Spinal cord (tissue), 10 donors: ENCODE results near the gene USP7. TPM values are rescaled to one million over a fixed set of nuclear protein-coding genes. Genes with fewer than 3 reads are reported as not detected.
"Not testable (repeated sequence)": the region's sequence is repeated elsewhere in the genome, so short reads cannot be mapped to it uniquely, and the experiment has no call there.

Source experiments
- DNase-seq, 6 donors: peaks; one replicate each; pipeline versions ENCODE4 v3.0.0 to v3.0.0-alpha.2; 2013 to 2015; ENCODE audit warnings: low spot score in 6 of 6, low read depth in 4 of 6
- H3K27ac ChIP-seq: one replicate; pipeline ENCODE4 v1.5.1; 2013; ENCODE audit warnings: low read depth, low read length, control low read depth
- H3K27me3 ChIP-seq: one replicate; pipeline ENCODE4 v1.6.1; 2013; ENCODE audit warnings: low read length; ENCODE audit not compliant: control insufficient read depth, insufficient read depth
- H3K36me3 ChIP-seq: one replicate; pipeline ENCODE4 v1.6.1; 2013; ENCODE audit warnings: low read length; ENCODE audit not compliant: control insufficient read depth, insufficient read depth
- H3K4me1 ChIP-seq: one replicate; pipeline ENCODE4 v1.6.1; 2013; ENCODE audit warnings: low read length; ENCODE audit not compliant: control insufficient read depth, insufficient read depth
- H3K4me3 ChIP-seq: one replicate; pipeline ENCODE4 v1.5.1; 2013; ENCODE audit warnings: low read depth, low read length, control low read depth
- H3K9me3 ChIP-seq: one replicate; pipeline ENCODE4 v1.6.1; 2013; ENCODE audit warnings: low read length; ENCODE audit not compliant: control insufficient read depth, insufficient read depth
- WGBS: methylation state at CpG from one replicate; pipeline ENCODE4 v1.1.5; 2013; ENCODE audit warnings: missing lambda C conversion rate; ENCODE audit not compliant: insufficient coverage; 5-methylcytosine and 5-hydroxymethylcytosine counted together
- polyA plus RNA-seq, 2 donors: library from polyadenylated mRNA; unstranded; fragments of 120-200 nt; gene quantifications; one replicate each; pipeline ENCODE4 v1.2.1, GENCODE V29; 2013; ENCODE audit not compliant: insufficient read length in 2 of 2
- total RNA-seq, 2 donors: library from RNA; depleted of rRNA in 1 of 2; stranded (reverse); fragments of 120-200 nt in 1 of 2; fragments of >200 nt in 1 of 2; gene quantifications; one replicate each; pipeline versions ENCODE4 v1.2.3 to v1.2.4, GENCODE V29; 2013 to 2014
- donor health status: healthy.

The USP7 gene
- total and polyA plus RNA-seq, 4 donors = 60.6 to 103 (median 95.3) TPM

GRCh38 chr16:8919934-8920462 lies 43.7 kb downstream of the USP7 start:
- no peaks in the 10 kb centered on the region for H3K9me3 ChIP-seq
- DNase-seq = no peak
- H3K27me3 ChIP-seq = no peaks in the 10 kb centered on the region
- 73% methylated on average over 6 of the region's 11 CpGs for whole genome bisulfite sequencing
- H3K27ac ChIP-seq = no peak overlapping the region
- H3K4me1 ChIP-seq = peaks cover 7% of the 10 kb centered on the region
- peaks cover 37% of the 10 kb centered on the region for H3K36me3 ChIP-seq
- H3K4me3 ChIP-seq = no peak overlapping the region

GRCh38 chr16:8919089-8919933 lies 44.4 kb downstream of the USP7 start:
- DNase-seq = no peak
- no peak overlapping the region for H3K27ac ChIP-seq
- 90% methylated on average over 13 of the region's 18 CpGs for WGBS
- no peak overlapping the region for H3K4me3 ChIP-seq
- peaks cover 7% of the 10 kb centered on the region for H3K4me1 ChIP-seq
- no peaks in the 10 kb centered on the region for H3K27me3 ChIP-seq
- H3K9me3 ChIP-seq = no peaks in the 10 kb centered on the region
- peaks cover 44% of the 10 kb centered on the region for H3K36me3 ChIP-seq

GRCh38 chr16:8917336-8917735 lies 46.4 kb downstream of the USP7 start:
- not testable (repeated sequence) for H3K27me3 ChIP-seq, H3K27ac ChIP-seq, DNase-seq, H3K4me3 ChIP-seq, H3K9me3 ChIP-seq, H3K4me1 ChIP-seq
- 97% methylated on average over 8 of the region's 10 CpGs for WGBS
- peaks cover 53% of the 10 kb centered on the region for H3K36me3 ChIP-seq

GRCh38 chr16:8916541-8917225 lies 47.0 kb downstream of the USP7 start:
- no peaks in the 10 kb centered on the region for H3K27me3 ChIP-seq
- H3K4me1 ChIP-seq = no peaks in the 10 kb centered on the region
- H3K36me3 ChIP-seq = peaks cover 52% of the 10 kb centered on the region
- no peak for DNase-seq
- no CpG with 5 or more reads among the region's 5 CpGs for WGBS
- no peak overlapping the region for H3K4me3 ChIP-seq
- H3K27ac ChIP-seq = no peak overlapping the region
- H3K9me3 ChIP-seq = no peaks in the 10 kb centered on the region

GRCh38 chr16:8915722-8916301 lies 47.9 kb downstream of the USP7 start:
- H3K4me1 ChIP-seq = no peaks in the 10 kb centered on the region
- no peaks in the 10 kb centered on the region for H3K9me3 ChIP-seq
- H3K27ac ChIP-seq = no peak overlapping the region
- peaks cover 53% of the 10 kb centered on the region for H3K36me3 ChIP-seq
- no peaks in the 10 kb centered on the region for H3K27me3 ChIP-seq
- no peak for DNase-seq
- H3K4me3 ChIP-seq = no peak overlapping the region
- 60% methylated on average over 4 of the region's 7 CpGs for WGBS

GRCh38 chr16:8914098-8914497 lies 49.6 kb downstream of the USP7 start:
- Histone ChIP-seq H3K27me3 (no peaks in the 10 kb centered on the region), H3K4me3 (no peak overlapping the region), H3K9me3 (no peaks in the 10 kb centered on the region), H3K27ac (no peak overlapping the region), H3K4me1 (no peaks in the 10 kb centered on the region), H3K36me3 (peaks cover 55% of the 10 kb centered on the region)
- WGBS = 100% methylated on average over 2 of the region's 3 CpGs
- no peak for DNase-seq

GRCh38 chr16:8912793-8913192 lies 50.9 kb downstream of the USP7 start:
- WGBS = 96% methylated on average over 4 of the region's 4 CpGs

GRCh38 chr16:8910811-8911210 lies 52.9 kb downstream of the USP7 start:
- peaks cover 58% of the 10 kb centered on the region for H3K36me3 ChIP-seq
- no peaks in the 10 kb centered on the region for H3K27me3 ChIP-seq
- H3K4me3 ChIP-seq = no peak overlapping the region
- no peak overlapping the region for H3K27ac ChIP-seq
- DNase-seq = no peak
- WGBS = no CpG with 5 or more reads among the region's 1 CpG
- H3K4me1 ChIP-seq = no peaks in the 10 kb centered on the region
- H3K9me3 ChIP-seq = no peaks in the 10 kb centered on the region

More at GRCh38 chr16:8912793-8913192, 50.9 kb downstream of the USP7 start:
- Histone ChIP-seq H3K27me3 (no peaks in the 10 kb centered on the region), H3K9me3 (no peaks in the 10 kb centered on the region), H3K4me3 (no peak overlapping the region), H3K36me3 (peaks cover 50% of the 10 kb centered on the region), H3K27ac (no peak overlapping the region), H3K4me1 (no peaks in the 10 kb centered on the region)
- no peak for DNase-seq

GRCh38 chr16:8908810-8909468 lies 54.8 kb downstream of the USP7 start:
- no peak overlapping the region for H3K27ac ChIP-seq
- peaks cover 62% of the 10 kb centered on the region for H3K36me3 ChIP-seq
- H3K27me3 ChIP-seq = no peaks in the 10 kb centered on the region
- H3K9me3 ChIP-seq = no peaks in the 10 kb centered on the region
- no peaks in the 10 kb centered on the region for H3K4me1 ChIP-seq
- DNase-seq = no peak
- no peak overlapping the region for H3K4me3 ChIP-seq
- 96% methylated on average over 7 of the region's 8 CpGs for WGBS
